Activated CD8-positive, alpha-beta memory T cell treated with anti-CD3 and anti-CD28 coated beads for 36 hours (primary cell): ENCODE data around the gene ZBTB22. TPM values are rescaled to one million over a fixed set of nuclear protein-coding genes. Genes with fewer than 3 reads are reported as not detected.

ENCODE experiments used
- CTCF ChIA-PET: fragments of 350-600 bp; sonication (Branson Sonifier 250); formaldehyde crosslinking; loops from one replicate; lab custom pipeline; 2021; ENCODE audit warnings: antibody characterized with exemption; lab: Charles Lee
- POLR2A ChIA-PET: fragments of 350-600 bp; sonication (Branson Sonifier 250); formaldehyde crosslinking; loops from one replicate; lab custom pipeline; 2021; ENCODE audit warnings: antibody characterized with exemption; lab: Charles Lee
- total RNA-seq, 2 experiments: library from RNA; stranded (reverse); gene quantifications; one replicate each; pipeline ENCODE4 v1.2.3, GENCODE V29; 2021

ZBTB22 gene
- total RNA-seq, 2 experiments from 2014 or later, result 6.2 to 7.1 TPM

- CTCF ChIA-PET, result interaction anchor here (0.9 to 4.1 kb wide), 15 partner anchors 9 to 188 kb away, joined by 3 to 30 read pairs (median 4); partner anchors contain the start of genes PFDN6, TAPBP and WDR46
- POLR2A ChIA-PET, result interaction anchor here (0.6 to 3.7 kb wide), 15 partner anchors 11 to 306 kb away, joined by 3 to 38 read pairs (median 5); partner anchors contain the start of genes PFDN6, RGL2, WDR46 and ZBTB22
These were observed 39.7 kb downstream of the ZBTB22 start for GRCh38 chr6:33277663-33278391.

- POLR2A ChIA-PET, result interaction anchor here (0.6 to 3.7 kb wide), 13 partner anchors 12 to 305 kb away, joined by 3 to 38 read pairs (median 5); partner anchors contain the start of genes PFDN6, RGL2, WDR46 and ZBTB22
- CTCF ChIA-PET, result interaction anchor here (0.6 to 4.1 kb wide), 15 partner anchors 10 to 1542 kb away, joined by 3 to 30 read pairs (median 4); partner anchors contain the start of genes HSD17B8, PFDN6, TAPBP and WDR46
These were observed 40.5 kb downstream of the ZBTB22 start, which contains the start of gene B3GALT4 for GRCh38 chr6:33276864-33277662. TSS of gene B3GALT4 (plus strand) at chr6:33277123. CDS start at chr6:33277420, 297 bp downstream.

GRCh38 chr6:33276581-33276863 is 41.0 kb downstream of the ZBTB22 start:
- CTCF ChIA-PET, result interaction anchor here (0.6 to 4.1 kb wide), 11 partner anchors 10 to 1541 kb away, joined by 3 to 30 read pairs (median 5); partner anchors contain the start of genes HSD17B8, PFDN6, TAPBP and WDR46
- POLR2A ChIA-PET, result interaction anchor here (1.0 to 3.7 kb wide), 4 partner anchors 12 to 41 kb away, joined by 3 to 38 read pairs (median 6); partner anchors contain the start of genes PFDN6, WDR46 and ZBTB22

GRCh38 chr6:33275795-33276580 is 41.6 kb downstream of the ZBTB22 start:
- CTCF ChIA-PET, result interaction anchor here (1.2 to 4.1 kb wide), 7 partner anchors 11 to 71 kb away, joined by 4 to 30 read pairs (median 5); partner anchors contain the start of genes HSD17B8, PFDN6, TAPBP and WDR46
- POLR2A ChIA-PET, result interaction anchor here (1.1 to 3.7 kb wide), 2 partner anchors 13 to 28 kb away, joined by 3 to 38 read pairs; partner anchors contain the start of genes PFDN6 and WDR46

GRCh38 chr6:33273924-33274902 is 43.3 kb downstream of the ZBTB22 start:
- CTCF ChIA-PET, result no interaction called here
- POLR2A ChIA-PET, result no interaction called here

- CTCF ChIA-PET, result no interaction called here
These were observed 44.2 kb downstream of the ZBTB22 start for GRCh38 chr6:33273129-33273923.

GRCh38 chr6:33272275-33273128 is 45.0 kb downstream of the ZBTB22 start:
- POLR2A ChIA-PET, result interaction anchor here (0.6 to 2.6 kb wide), 10 partner anchors 8 to 301 kb away, joined by 3 to 33 read pairs (median 8); partner anchors contain the start of genes PFDN6, RGL2, RING1 and WDR46
- CTCF ChIA-PET, result interaction anchor here (0.6 to 2.0 kb wide), 3 partner anchors 17 to 380 kb away, joined by 3 to 7 read pairs (median 4); partner anchors contain the start of gene PFDN6

More at GRCh38 chr6:33273129-33273923, 44.2 kb downstream of the ZBTB22 start:
- POLR2A ChIA-PET, result interaction anchor here (2.0 kb wide), 1 partner anchor 65 kb away, joined by 6 read pairs; the partner anchor contains the start of gene RING1

- POLR2A ChIA-PET, result interaction anchor here (0.5 to 2.6 kb wide), 15 partner anchors 8 to 1074 kb away, joined by 3 to 33 read pairs (median 6); partner anchors contain the start of genes BAK1, PFDN6, RGL2 and RING1
These were observed 45.9 kb downstream of the ZBTB22 start, which contains the start of the genes RPS18 and VPS52 for GRCh38 chr6:33271468-33272274. TSS of gene RPS18 (plus strand) at chr6:33272075. CDS start at chr6:33272120, 45 bp downstream. TSS of gene VPS52 (minus strand) at chr6:33271876. CDS start at chr6:33271675, 201 bp downstream.

GRCh38 chr6:33271117-33271467 is 46.5 kb downstream of the ZBTB22 start:
- CTCF ChIA-PET, result interaction anchor here (0.7 to 2.0 kb wide), 4 partner anchors 19 to 66 kb away, joined by 4 to 7 read pairs (median 4); partner anchors contain the start of genes HSD17B8 and PFDN6
- POLR2A ChIA-PET, result interaction anchor here (0.8 to 2.6 kb wide), 10 partner anchors 9 to 309 kb away, joined by 3 to 33 read pairs (median 6); partner anchors contain the start of genes BAK1, PFDN6, RGL2 and WDR46

More at GRCh38 chr6:33271468-33272274, 45.9 kb downstream of the ZBTB22 start, which contains the start of the genes RPS18 and VPS52:
- CTCF ChIA-PET, result interaction anchor here (0.6 to 2.0 kb wide), 6 partner anchors 18 to 381 kb away, joined by 3 to 7 read pairs (median 4); partner anchors contain the start of genes HSD17B8 and PFDN6

Other genes with a start within 250 kb of the ZBTB22 start
- gene HLA-DPA1, start 244.1 kb downstream of the ZBTB22 start, total RNA-seq, result 10 to 100 TPM; 43.5 to 46.9 TPM
- gene HLA-DPB1, start 241.8 kb downstream of the ZBTB22 start, total RNA-seq, result 10 to 100 TPM; 10.4 to 10.9 TPM
- 1 to 10 TPM; 1.1 TPM for gene COL11A2, start 125.3 kb downstream of the ZBTB22 start, total RNA-seq
- gene RXRB, start 117.1 kb downstream of the ZBTB22 start, total RNA-seq, result 10 to 100 TPM; 43.8 to 44.2 TPM
- 10 to 100 TPM; 60.1 to 62.4 TPM for gene SLC39A7, start 116.9 kb downstream of the ZBTB22 start, total RNA-seq
- gene HSD17B8, start 113.1 kb downstream of the ZBTB22 start, total RNA-seq, result 10 to 100 TPM; 20.6 to 25.4 TPM
- gene RING1, start 109.2 kb downstream of the ZBTB22 start, total RNA-seq, result 10 to 100 TPM; 36.4 to 38.8 TPM
- 10 to 100 TPM; 45.3 to 48.0 TPM for gene VPS52, start 45.9 kb downstream of the ZBTB22 start, total RNA-seq
- gene RPS18, start 45.7 kb downstream of the ZBTB22 start, total RNA-seq, result 1,000 to 10,000 TPM; 3,727 to 3,736 TPM
- gene B3GALT4, start 40.6 kb downstream of the ZBTB22 start, total RNA-seq, result 1 to 10 TPM; 2.6 to 3.2 TPM
- 100 to 1,000 TPM; 106 to 118 TPM for gene WDR46, start 28.5 kb downstream of the ZBTB22 start, total RNA-seq
- 100 to 1,000 TPM; 118 to 120 TPM for gene PFDN6, start 28.1 kb downstream of the ZBTB22 start, total RNA-seq
- gene RGL2, start 18.8 kb downstream of the ZBTB22 start, total RNA-seq, result 10 to 100 TPM; 22.2 to 23.2 TPM
- 100 to 1,000 TPM; 184 to 189 TPM for gene TAPBP, start 3.7 kb downstream of the ZBTB22 start, total RNA-seq
- gene DAXX, start 5.2 kb upstream of the ZBTB22 start, total RNA-seq, result 10 to 100 TPM; 87.5 to 96.3 TPM
- 10 to 100 TPM; 58.6 to 63.9 TPM for gene KIFC1, start 74.1 kb upstream of the ZBTB22 start, total RNA-seq
- 10 to 100 TPM; 25.5 to 27.3 TPM for gene PHF1, start 93.3 kb upstream of the ZBTB22 start, total RNA-seq
- gene CUTA, start 100.4 kb upstream of the ZBTB22 start, total RNA-seq, result 100 to 1,000 TPM; 138 to 144 TPM
- 10 to 100 TPM; 23.8 to 24.9 TPM for gene SYNGAP1, start 102.3 kb upstream of the ZBTB22 start, total RNA-seq
- 10 to 100 TPM; 14.2 to 15.1 TPM for gene ZBTB9, start 136.8 kb upstream of the ZBTB22 start, total RNA-seq